Transverse colon (tissue), 4 donors: ENCODE data around the gene CYP4B1.

Experiments used
- CTCF ChIP-seq, 5 experiments: fragments of 200-600 bp in 3 of 5; fragments of 450-650 bp in 2 of 5; sonication (generic) in 3 of 5; IDR thresholded peaks; 1 replicate in 2 of 5; 2 replicates in 3 of 5; pipeline ENCODE4 v1.5.1; 2016 to 2017; ENCODE audit warnings: antibody characterized with exemption in 5 of 5, inconsistent platforms in 3 of 5, mild to moderate bottlenecking in 2 of 5, moderate library complexity in 1 of 5
- EP300 ChIP-seq: sonication (generic); formaldehyde crosslinking; IDR thresholded peaks from one replicate; pipeline ENCODE4 v1.6.1; 2017; ENCODE audit warnings: antibody characterized with exemption, low read depth
- POLR2A ChIP-seq: fragments of 450-650 bp; IDR thresholded peaks from one replicate; pipeline ENCODE4 v1.6.1; 2016; ENCODE audit warnings: antibody characterized with exemption, mild to moderate bottlenecking, moderate library complexity
- POLR2AphosphoS5 ChIP-seq, 3 donors: sonication (generic); formaldehyde crosslinking; IDR thresholded peaks; one replicate each; pipeline ENCODE4 v1.6.1; 2016; ENCODE audit warnings: antibody characterized with exemption in 3 of 3

GRCh38 chr1:46790446-46791101 lies 8.3 kb upstream of the CYP4B1 start:
- TF ChIP-seq CTCF (IDR thresholded peaks at IDR 0.05), result no peak
- no peak for TF ChIP-seq POLR2A
- no peak for TF ChIP-seq EP300
- TF ChIP-seq POLR2AphosphoS5 (IDR thresholded peaks at IDR 0.05), result no peak
